Trophoblast cell (in vitro differentiated cells and primary cell): ENCODE data around the gene BMERB1.

ENCODE experiments used
- DNase-seq, 2 donors: peaks; one replicate each; pipeline ENCODE4 v3.0.0-alpha.2; 2016
- H2AFZ ChIP-seq: 2 replicates; pipeline ENCODE4 v1.6.1; 2013; ENCODE audit warnings: low read length, moderate library complexity, mild to moderate bottlenecking; ENCODE audit not compliant: insufficient read depth, poor library complexity
- H2AK5ac ChIP-seq: 2 replicates; pipeline ENCODE4 v1.6.1; 2013; ENCODE audit warnings: mild to moderate bottlenecking, low read length
- H2BK120ac ChIP-seq: 2 replicates; pipeline ENCODE4 v1.6.1; 2013; ENCODE audit warnings: low read length, mild to moderate bottlenecking, moderate library complexity; ENCODE audit not compliant: insufficient read depth, poor library complexity
- H2BK12ac ChIP-seq: 2 replicates; pipeline ENCODE4 v1.6.1; 2013; ENCODE audit warnings: mild to moderate bottlenecking, low read length, moderate library complexity
- H2BK5ac ChIP-seq: 2 replicates; pipeline ENCODE4 v1.6.1; 2013; ENCODE audit warnings: low read length, low read depth, moderate library complexity, mild to moderate bottlenecking; ENCODE audit not compliant: poor library complexity
- H3K14ac ChIP-seq: 2 replicates; pipeline ENCODE4 v1.6.1; 2013; ENCODE audit warnings: mild to moderate bottlenecking, low read length
- H3K18ac ChIP-seq: 2 replicates; pipeline ENCODE4 v1.6.1; 2013; ENCODE audit warnings: mild to moderate bottlenecking, low read length
- H3K23ac ChIP-seq: 2 replicates; pipeline ENCODE4 v1.6.1; 2013; ENCODE audit warnings: low read length
- H3K27ac ChIP-seq: 2 replicates; pipeline ENCODE4 v1.5.1; 2013; ENCODE audit warnings: low read depth, mild to moderate bottlenecking, inconsistent platforms, low read length, moderate library complexity
- H3K27me3 ChIP-seq: 2 replicates; pipeline ENCODE4 v1.6.1; 2013; ENCODE audit warnings: inconsistent platforms, mild to moderate bottlenecking, low read length, moderate library complexity; ENCODE audit not compliant: insufficient read depth
- H3K36me3 ChIP-seq, 2 experiments: 1 replicate in 1 of 2; 2 replicates in 1 of 2; pipeline ENCODE4 v1.6.1; 2013; ENCODE audit warnings: low read length in 2 of 2, mild to moderate bottlenecking in 2 of 2, moderate library complexity in 1 of 2; ENCODE audit not compliant: insufficient read depth in 2 of 2, control insufficient read depth in 1 of 2
- H3K4ac ChIP-seq: 2 replicates; pipeline ENCODE4 v1.6.1; 2013; ENCODE audit warnings: low read depth, mild to moderate bottlenecking, low read length, moderate library complexity
- H3K4me1 ChIP-seq, 2 experiments: 1 replicate in 1 of 2; 2 replicates in 1 of 2; pipeline ENCODE4 v1.6.1; 2013; ENCODE audit warnings: low read length in 2 of 2, mild to moderate bottlenecking in 2 of 2, moderate library complexity in 1 of 2; ENCODE audit not compliant: insufficient read depth in 2 of 2, control insufficient read depth in 1 of 2
- H3K4me2 ChIP-seq: 2 replicates; pipeline ENCODE4 v1.6.1; 2013; ENCODE audit warnings: inconsistent platforms, mild to moderate bottlenecking, low read length, moderate library complexity
- H3K4me3 ChIP-seq: 2 replicates; pipeline ENCODE4 v1.5.1; 2013; ENCODE audit warnings: mild to moderate bottlenecking, low read depth, low read length, inconsistent platforms
- H3K79me1 ChIP-seq: one replicate; pipeline ENCODE4 v1.6.1; 2013; ENCODE audit warnings: low read length
- H3K79me2 ChIP-seq: 2 replicates; pipeline ENCODE4 v1.6.1; 2013; ENCODE audit warnings: low read length, mild to moderate bottlenecking; ENCODE audit not compliant: control insufficient read depth, insufficient read depth, poor library complexity
- H3K9ac ChIP-seq: 2 replicates; pipeline ENCODE4 v1.6.1; 2013; ENCODE audit warnings: mild to moderate bottlenecking, low read length
- H3K9me3 ChIP-seq: 2 replicates; pipeline ENCODE4 v1.6.1; 2013; ENCODE audit warnings: low read depth, mild to moderate bottlenecking, control low read depth, inconsistent platforms, low read length; ENCODE audit not compliant: insufficient read depth
- H4K12ac ChIP-seq: 2 replicates; pipeline ENCODE4 v1.6.1; 2013; ENCODE audit warnings: low read depth, mild to moderate bottlenecking, low read length, moderate library complexity
- H4K8ac ChIP-seq: 2 replicates; pipeline ENCODE4 v1.6.1; 2013; ENCODE audit warnings: low read depth, mild to moderate bottlenecking, low read length, moderate library complexity
- H4K91ac ChIP-seq: one replicate; pipeline ENCODE4 v1.6.1; 2013; ENCODE audit warnings: low read depth, mild to moderate bottlenecking, low read length, moderate library complexity
- WGBS: extraction: QIAGEN DNeasy Blood & Tissue Kit; methylation state at CpG from one replicate; pipeline ENCODE4 v1.1.7; 2013; ENCODE audit warnings: missing lambda C conversion rate; ENCODE audit not compliant: insufficient read length, insufficient coverage; ENCODE audit errors: extremely low coverage; 5-methylcytosine and 5-hydroxymethylcytosine counted together

BMERB1 gene

GRCh38 chr16:15598648-15599190, 164.3 kb downstream of the BMERB1 start:
- Histone ChIP-seq H2BK12ac (no peak overlapping the region), H2AK5ac (no peak overlapping the region), H3K23ac (no peak overlapping the region), H2AFZ (no peak overlapping the region), H3K27ac (no peak overlapping the region), H3K27me3 (no peaks in the 10 kb centered on the region), H4K12ac (no peak overlapping the region), H2BK5ac (no peak overlapping the region), H3K9me3 (peaks cover 2% of the 10 kb centered on the region), H3K4me3 (no peak overlapping the region), H3K18ac (no peak overlapping the region), H3K79me1 (no peaks in the 10 kb centered on the region), H3K14ac (no peak overlapping the region), H4K8ac (no peak overlapping the region), H3K4me2 (no peak overlapping the region), H3K36me3 (peaks cover 40 to 59% of the 10 kb centered on the region in 2 experiments), H3K79me2 (no peaks in the 10 kb centered on the region), H3K4ac (no peak overlapping the region), H3K9ac (no peak overlapping the region), H4K91ac (no peak overlapping the region), H3K4me1 (no peaks in the 10 kb centered on the region), H2BK120ac (no peak overlapping the region)
- DNase-seq: no peak
- no CpG with 5 or more reads among the region's 17 CpGs for WGBS

GRCh38 chr16:15599303-15600070, 165.1 kb downstream of the BMERB1 start:
- Histone ChIP-seq H4K91ac (no peak overlapping the region), H3K14ac (no peak overlapping the region), H2BK120ac (no peak overlapping the region), H3K27me3 (no peaks in the 10 kb centered on the region), H3K9ac (no peak overlapping the region), H4K12ac (no peak overlapping the region), H3K27ac (no peak overlapping the region), H3K23ac (no peak overlapping the region), H2AFZ (no peak overlapping the region), H3K4me3 (no peak overlapping the region), H3K9me3 (peaks cover 2% of the 10 kb centered on the region), H2AK5ac (no peak overlapping the region), H3K36me3 (peaks cover 43 to 65% of the 10 kb centered on the region in 2 experiments), H3K4me2 (no peak overlapping the region), H3K18ac (no peak overlapping the region), H2BK5ac (no peak overlapping the region), H3K4ac (no peak overlapping the region), H2BK12ac (no peak overlapping the region), H3K4me1 (peaks cover 0 to under 1% of the 10 kb centered on the region in 2 experiments), H3K79me1 (no peaks in the 10 kb centered on the region), H3K79me2 (no peaks in the 10 kb centered on the region), H4K8ac (no peak overlapping the region)
- DNase-seq: no peak
- no CpG with 5 or more reads among the region's 21 CpGs for WGBS

GRCh38 chr16:15601212-15601879, 167.0 kb downstream of the BMERB1 start:
- Histone ChIP-seq H3K4me1 (peaks cover 0 to 2% of the 10 kb centered on the region in 2 experiments), H3K27ac (no peak overlapping the region), H3K79me2 (no peaks in the 10 kb centered on the region), H3K14ac (no peak overlapping the region), H3K27me3 (no peaks in the 10 kb centered on the region), H4K12ac (no peak overlapping the region), H2BK5ac (no peak overlapping the region), H3K4me3 (no peak overlapping the region), H2BK120ac (no peak overlapping the region), H2AFZ (no peak overlapping the region), H4K91ac (no peak overlapping the region), H3K23ac (no peak overlapping the region), H3K4ac (no peak overlapping the region), H2BK12ac (no peak overlapping the region), H2AK5ac (no peak overlapping the region), H3K36me3 (peaks cover 43 to 66% of the 10 kb centered on the region in 2 experiments), H3K4me2 (no peak overlapping the region), H3K9ac (no peak overlapping the region), H3K18ac (no peak overlapping the region), H4K8ac (no peak overlapping the region), H3K9me3 (peaks cover 2% of the 10 kb centered on the region), H3K79me1 (no peaks in the 10 kb centered on the region)
- peak in 1 of 2 donors; percentile 64 for DNase-seq
- WGBS: no CpG with 5 or more reads among the region's 9 CpGs

- Histone ChIP-seq H3K4me1 (peaks cover 0 to 2% of the 10 kb centered on the region in 2 experiments), H2BK12ac (no peak overlapping the region), H4K12ac (no peak overlapping the region), H3K4me2 (no peak overlapping the region), H4K91ac (no peak overlapping the region), H3K23ac (no peak overlapping the region), H3K79me1 (no peaks in the 10 kb centered on the region), H3K79me2 (no peaks in the 10 kb centered on the region), H3K27ac (no peak overlapping the region), H3K9me3 (peaks cover under 1% of the 10 kb centered on the region), H4K8ac (no peak overlapping the region), H2BK120ac (no peak overlapping the region), H3K18ac (no peak overlapping the region), H3K36me3 (peaks cover 44 to 66% of the 10 kb centered on the region in 2 experiments), H2AFZ (no peak overlapping the region), H3K9ac (no peak overlapping the region), H2BK5ac (no peak overlapping the region), H3K14ac (no peak overlapping the region), H2AK5ac (no peak overlapping the region), H3K4me3 (no peak overlapping the region), H3K27me3 (no peaks in the 10 kb centered on the region), H3K4ac (no peak overlapping the region)
- no peak for DNase-seq
- WGBS: 100% methylated on average over 11 of the region's 23 CpGs
Measured at GRCh38 chr16:15602285-15603044, 168.1 kb downstream of the BMERB1 start.
